Calu3 (cell line): ENCODE measurements around the gene ACTG2. TPM values are rescaled to one million over a fixed set of nuclear protein-coding genes. Genes with fewer than 3 reads are reported as not detected.

ENCODE experiments used
- BruUV-seq: library from RNA; stranded (reverse); fragments of 400-500 nt; replicated peaks from 2 replicates; lab custom pipeline; 2021; lab: Mats Ljungman, UMichigan
- CTCF ChIA-PET: fragments of 300-600 bp; sonication (Branson Sonifier 250); formaldehyde crosslinking; loops from one replicate; lab custom pipeline; 2022; ENCODE audit warnings: antibody characterized with exemption; lab: Charles Lee
- DNase-seq: peaks from one replicate; pipeline ENCODE4 v3.0.0; 2022
- H3K27ac Mint-ChIP-seq: one replicate; pipeline ENCODE4 v1.8.0; 2022; ENCODE audit warnings: mixed read lengths; ENCODE audit not compliant: unreplicated experiment
- H3K27me3 Mint-ChIP-seq: one replicate; pipeline ENCODE4 v1.8.0; 2022; ENCODE audit warnings: mixed read lengths; ENCODE audit not compliant: unreplicated experiment
- H3K36me3 Mint-ChIP-seq: one replicate; pipeline ENCODE4 v1.8.0; 2022; ENCODE audit warnings: mild to moderate bottlenecking, moderate library complexity, mixed read lengths; ENCODE audit not compliant: insufficient read depth, unreplicated experiment
- H3K4me1 Mint-ChIP-seq: one replicate; pipeline ENCODE4 v1.8.0; 2022; ENCODE audit warnings: mild to moderate bottlenecking, low read depth, mixed read lengths; ENCODE audit not compliant: unreplicated experiment
- H3K4me3 Mint-ChIP-seq: one replicate; pipeline ENCODE4 v1.8.0; 2022; ENCODE audit warnings: mild to moderate bottlenecking, low read depth, moderate library complexity, mixed read lengths; ENCODE audit not compliant: unreplicated experiment
- H3K9me3 Mint-ChIP-seq: one replicate; pipeline ENCODE4 v1.8.0; 2022; ENCODE audit warnings: low read depth, mixed read lengths; ENCODE audit not compliant: unreplicated experiment
- CTCF ChIP-seq: fragments of 200-600 bp; IDR thresholded peaks from one replicate; pipeline ENCODE4 v1.8.0; 2022; ENCODE audit warnings: antibody characterized with exemption; ENCODE audit not compliant: unreplicated experiment
- intact Hi-C: fragments of 100-400 bp; cut with micrococcal nuclease; formaldehyde crosslinking; loops from one replicate; pipeline ENCODE4 v1.10.0; 2022; ENCODE audit not compliant: unreplicated experiment
- total RNA-seq: library from RNA; stranded (reverse); gene quantifications from 2 replicates; pipeline ENCODE4 v1.2.3, GENCODE V29; 2022

Gene ACTG2
- total RNA-seq, 1 experiment from 2014 or later = not detected

- TF ChIP-seq CTCF = no peak
- H3K9me3 Mint-ChIP-seq = no peaks in the 10 kb centered on the region
- DNase-seq = no peak
- peaks cover 35% of the 10 kb centered on the region for H3K36me3 Mint-ChIP-seq
- intact Hi-C loops = no loop called here
- CTCF ChIA-PET = interaction anchor here (0.6 to 0.7 kb wide), 2 partner anchors 11 to 271 kb away, joined by 3 to 4 read pairs; no protein-coding TSS in a partner anchor
- no peaks in the 10 kb centered on the region for H3K4me1 Mint-ChIP-seq
- H3K27ac Mint-ChIP-seq = no peak overlapping the region
- no peaks in the 10 kb centered on the region for H3K27me3 Mint-ChIP-seq
- BruUV-seq = no TSS peak
- no peak overlapping the region for H3K4me3 Mint-ChIP-seq
Measured at GRCh38 chr2:73963385-73964120, 70.7 kb downstream of the ACTG2 start.

GRCh38 chr2:73964223-73964622 lies 71.4 kb downstream of the ACTG2 start:
- H3K27ac Mint-ChIP-seq = no peak overlapping the region
- TF ChIP-seq CTCF = no peak
- no peaks in the 10 kb centered on the region for H3K9me3 Mint-ChIP-seq
- no peaks in the 10 kb centered on the region for H3K27me3 Mint-ChIP-seq
- no peaks in the 10 kb centered on the region for H3K4me1 Mint-ChIP-seq
- no peak overlapping the region for H3K4me3 Mint-ChIP-seq
- BruUV-seq = no TSS peak
- intact Hi-C loops = no loop called here
- DNase-seq = no peak
- H3K36me3 Mint-ChIP-seq = peaks cover 29% of the 10 kb centered on the region
- CTCF ChIA-PET = no interaction called here

- Mint-ChIP-seq H3K27ac (no peak overlapping the region), H3K27me3 (no peaks in the 10 kb centered on the region), H3K9me3 (no peaks in the 10 kb centered on the region), H3K4me1 (no peaks in the 10 kb centered on the region), H3K4me3 (no peak overlapping the region), H3K36me3 (peaks cover 23% of the 10 kb centered on the region)
- TF ChIP-seq CTCF = no peak
- intact Hi-C loops = no loop called here
- DNase-seq = no peak
- CTCF ChIA-PET = no interaction called here
- no TSS peak for BruUV-seq
Measured at GRCh38 chr2:73965053-73965452, 72.2 kb downstream of the ACTG2 start.

GRCh38 chr2:73968357-73968937 lies 75.6 kb downstream of the ACTG2 start:
- Mint-ChIP-seq H3K9me3 (no peaks in the 10 kb centered on the region), H3K27ac (no peak overlapping the region), H3K4me1 (no peaks in the 10 kb centered on the region), H3K4me3 (no peak overlapping the region), H3K27me3 (no peaks in the 10 kb centered on the region), H3K36me3 (no peaks in the 10 kb centered on the region)
- CTCF ChIA-PET = interaction anchor here (0.6 kb wide), 1 partner anchor 25 kb away, joined by 4 read pairs; no protein-coding TSS in a partner anchor
- DNase-seq = no peak
- intact Hi-C loops = no loop called here
- no peak for TF ChIP-seq CTCF
- BruUV-seq = no TSS peak
